ENCODE data around the gene GALNT2.

Gene GALNT2

GRCh38 chr1:230117694-230118093 is 50.7 kb downstream of the GALNT2 start:
- DNase-seq = no peak

- DNase-seq = no peak
Measured at GRCh38 chr1:230119340-230119739, 52.3 kb downstream of the GALNT2 start.

- DNase-seq = no peak
Measured at GRCh38 chr1:230120289-230120920, 53.4 kb downstream of the GALNT2 start.

- DNase-seq = peak; percentile 28
Measured at GRCh38 chr1:230120921-230121381, 53.9 kb downstream of the GALNT2 start.

- no peak for DNase-seq
Measured at GRCh38 chr1:230121950-230122349, 54.9 kb downstream of the GALNT2 start.

GRCh38 chr1:230122366-230123279 is 55.6 kb downstream of the GALNT2 start:
- DNase-seq = no peak

GRCh38 chr1:230123280-230124185 is 56.5 kb downstream of the GALNT2 start:
- peak; percentile 81 for DNase-seq

GRCh38 chr1:230124186-230125128 is 57.4 kb downstream of the GALNT2 start:
- peak; percentile 28 for DNase-seq

GRCh38 chr1:230125141-230125540 is 58.1 kb downstream of the GALNT2 start:
- DNase-seq = no peak

- DNase-seq = peak; percentile 23
Measured at GRCh38 chr1:230125640-230126528, 58.8 kb downstream of the GALNT2 start.

- no peak for DNase-seq
Measured at GRCh38 chr1:230126529-230127104, 59.6 kb downstream of the GALNT2 start.

- DNase-seq = peak; percentile 70
Measured at GRCh38 chr1:230127105-230128054, 60.3 kb downstream of the GALNT2 start.

GRCh38 chr1:230128569-230129285 is 61.7 kb downstream of the GALNT2 start:
- no peak for DNase-seq

GRCh38 chr1:230129341-230129740 is 62.3 kb downstream of the GALNT2 start:
- no peak for DNase-seq

- DNase-seq = no peak
Measured at GRCh38 chr1:230130172-230130944, 63.3 kb downstream of the GALNT2 start.

- no peak for DNase-seq
Measured at GRCh38 chr1:230131457-230131856, 64.4 kb downstream of the GALNT2 start.

- no peak for DNase-seq
Measured at GRCh38 chr1:230132758-230133157, 65.7 kb downstream of the GALNT2 start.

GRCh38 chr1:230135726-230136125 is 68.7 kb downstream of the GALNT2 start:
- no peak for DNase-seq

Data from activated CD4-positive, alpha-beta T cell treated with anti-CD3 and anti-CD28 coated beads, Interleukin-2, Interleukin-6, amounts not matched to agents 100 ng/mL and 50 ng/mL, durations not matched to agents 16 hours and 8 hours (primary cell).